ENCODE results near the gene IFI44. TPM values are rescaled to one million over a fixed set of nuclear protein-coding genes. Genes with fewer than 3 reads are reported as not detected.

Gene IFI44
- polyA plus RNA-seq, 1 experiment, result 6.0 TPM

- no peaks in the 10 kb centered on the region for H3K9me3 ChIP-seq (ENCODE audit: control insufficient read depth, insufficient read depth, low read length)
- ChIA-PET CTCF (no interaction called here), POLR2A (no interaction called here)
- H3K27ac ChIP-seq (ENCODE audit: low read depth, low read length), result no peak overlapping the region
- DNase-seq (ENCODE audit: low read depth, low spot score), result no peak
- no peak overlapping the region for H3K4me3 ChIP-seq (ENCODE audit: low read depth, low read length)
- H3K27me3 ChIP-seq (ENCODE audit: control insufficient read depth, insufficient read depth, low read length), result no peaks in the 10 kb centered on the region
- no peak for TF ChIP-seq CTCF (IDR thresholded peaks at IDR 0.05; ENCODE audit: low read depth, low read length)
Observed at GRCh38 chr1:78630600-78630999, 19.0 kb upstream of the IFI44 start.

DNA sequence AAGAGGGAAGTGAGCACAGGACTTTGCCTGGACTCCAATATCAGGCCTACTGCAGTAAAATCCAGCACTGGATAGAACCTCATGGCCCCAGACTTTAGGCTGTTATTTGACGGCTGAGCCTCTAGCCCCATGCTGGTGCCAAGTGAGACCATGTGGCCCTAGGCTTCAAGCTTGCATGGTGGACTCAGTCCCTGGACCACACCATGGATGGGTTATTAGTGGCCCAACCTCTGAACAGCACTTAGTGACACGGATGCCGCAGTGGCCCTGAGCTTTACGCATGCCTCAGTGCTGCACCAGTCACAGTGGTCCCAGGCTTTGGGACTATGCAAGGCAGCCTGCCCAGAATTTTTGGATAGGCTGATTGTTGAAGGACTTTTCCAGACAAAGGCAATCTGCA, 16.4 kb upstream of the IFI44 start:
- Histone ChIP-seq H3K27me3 (ENCODE audit: control insufficient read depth, insufficient read depth, low read length) (no peaks in the 10 kb centered on the region), H3K9me3 (ENCODE audit: control insufficient read depth, insufficient read depth, low read length) (no peaks in the 10 kb centered on the region), H3K4me3 (ENCODE audit: low read depth, low read length) (no peak overlapping the region), H3K27ac (ENCODE audit: low read depth, low read length) (no peak overlapping the region)
- TF ChIP-seq CTCF (IDR thresholded peaks at IDR 0.05; ENCODE audit: low read depth, low read length), result no peak
- no peak for DNase-seq (ENCODE audit: low read depth, low spot score)
- ChIA-PET POLR2A (no interaction called here), CTCF (interaction anchor here (1.7 kb wide), 1 partner anchor 12 kb away, joined by 5 read pairs; no protein-coding TSS in a partner anchor)

GRCh38 chr1:78640462-78640861, 9.2 kb upstream of the IFI44 start:
- no peak for DNase-seq (ENCODE audit: low read depth, low spot score)
- POLR2A ChIA-PET, result no interaction called here
- TF ChIP-seq CTCF (IDR thresholded peaks at IDR 0.05; ENCODE audit: low read depth, low read length), result no peak

GRCh38 chr1:78641558-78641957, 8.1 kb upstream of the IFI44 start:
- Histone ChIP-seq H3K4me3 (ENCODE audit: low read depth, low read length) (no peak overlapping the region), H3K9me3 (ENCODE audit: control insufficient read depth, insufficient read depth, low read length) (no peaks in the 10 kb centered on the region), H3K27me3 (ENCODE audit: control insufficient read depth, insufficient read depth, low read length) (no peaks in the 10 kb centered on the region), H3K27ac (ENCODE audit: low read depth, low read length) (no peak overlapping the region)
- POLR2A ChIA-PET, result no interaction called here
- CTCF ChIA-PET, result no interaction called here
- no peak for TF ChIP-seq CTCF (IDR thresholded peaks at IDR 0.05; ENCODE audit: low read depth, low read length)
- no peak for DNase-seq (ENCODE audit: low read depth, low spot score)

More at GRCh38 chr1:78640462-78640861, 9.2 kb upstream of the IFI44 start:
- no peak overlapping the region for H3K4me3 ChIP-seq (ENCODE audit: low read depth, low read length)
- H3K27ac ChIP-seq (ENCODE audit: low read depth, low read length), result no peak overlapping the region
- CTCF ChIA-PET, result no interaction called here
- no peaks in the 10 kb centered on the region for H3K27me3 ChIP-seq (ENCODE audit: control insufficient read depth, insufficient read depth, low read length)
- H3K9me3 ChIP-seq (ENCODE audit: control insufficient read depth, insufficient read depth, low read length), result no peaks in the 10 kb centered on the region

- Histone ChIP-seq H3K4me3 (ENCODE audit: low read depth, low read length) (no peak overlapping the region), H3K9me3 (ENCODE audit: control insufficient read depth, insufficient read depth, low read length) (peaks cover 5% of the 10 kb centered on the region; the same call in 1 of the 2 replicates), H3K27ac (ENCODE audit: low read depth, low read length) (no peak overlapping the region), H3K27me3 (ENCODE audit: control insufficient read depth, insufficient read depth, low read length) (no peaks in the 10 kb centered on the region)
- CTCF ChIA-PET, result interaction anchor here (0.7 to 1.7 kb wide), 3 partner anchors 12 to 30 kb away, joined by 3 to 6 read pairs (median 5); no protein-coding TSS in a partner anchor
- DNase-seq (ENCODE audit: low read depth, low spot score), result no peak
- no peak for TF ChIP-seq CTCF (IDR thresholded peaks at IDR 0.05; ENCODE audit: low read depth, low read length)
- POLR2A ChIA-PET, result no interaction called here
Observed at GRCh38 chr1:78645723-78646122, 3.9 kb upstream of the IFI44 start.

All from AG04450 (cell line).